ENCODE results near the gene ECM2. TPM values are rescaled to one million over a fixed set of nuclear protein-coding genes. Genes with fewer than 3 reads are reported as not detected.

Gene ECM2
- total RNA-seq, 2 experiments from 2014 or later, result not detected

GRCh38 chr9:92506184-92506857 is 29.5 kb downstream of the ECM2 start:
- no peak overlapping the region for H3K4me3 Mint-ChIP-seq
- no peak overlapping the region for H3K4me3 ChIP-seq (ENCODE audit: low read length)
- H3K27ac Mint-ChIP-seq, result no peak overlapping the region
- TF ChIP-seq CTCF (IDR thresholded peaks at IDR 0.05), result no peak
- ATAC-seq (ENCODE audit: poor library complexity) (no peak), DNase-seq (no peak)
- POLR2A ChIA-PET, result no interaction called here
- H3K36me3 ChIP-seq (ENCODE audit: insufficient read depth, low read length), result no peaks in the 10 kb centered on the region
- no peaks in the 10 kb centered on the region for H3K36me3 Mint-ChIP-seq (ENCODE audit: low read depth)
- no peaks in the 10 kb centered on the region for H3K4me1 Mint-ChIP-seq (ENCODE audit: low read depth)
- intact Hi-C loops (cut with DNase I, micrococcal nuclease), result no loop called here
- no peaks in the 10 kb centered on the region for H3K27me3 Mint-ChIP-seq
- H3K27me3 ChIP-seq (ENCODE audit: control insufficient read depth in 1 of 2, insufficient read depth in 2 of 2, low read length in 2 of 2), result no peaks in the 10 kb centered on the region
- H3K4me1 ChIP-seq (ENCODE audit: insufficient read depth, low read length), result no peaks in the 10 kb centered on the region
- no peaks in the 10 kb centered on the region for H3K9me3 ChIP-seq (ENCODE audit: control insufficient read depth in 1 of 2, insufficient read depth in 1 of 2, low read length in 2 of 2)
- CTCF ChIA-PET, result no interaction called here
- H3K27ac ChIP-seq (ENCODE audit: low read depth in 1 of 2, low read length in 2 of 2), result no peak overlapping the region
- no peaks in the 10 kb centered on the region for H3K9me3 Mint-ChIP-seq

- no peaks in the 10 kb centered on the region for H3K9me3 Mint-ChIP-seq
- Histone ChIP-seq H3K9me3 (ENCODE audit: control insufficient read depth in 1 of 2, insufficient read depth in 1 of 2, low read length in 2 of 2) (no peaks in the 10 kb centered on the region), H3K27me3 (ENCODE audit: control insufficient read depth in 1 of 2, insufficient read depth in 2 of 2, low read length in 2 of 2) (no peaks in the 10 kb centered on the region), H3K36me3 (ENCODE audit: insufficient read depth, low read length) (no peaks in the 10 kb centered on the region), H3K4me1 (ENCODE audit: insufficient read depth, low read length) (no peaks in the 10 kb centered on the region), H3K4me3 (ENCODE audit: low read length) (no peak overlapping the region), H3K27ac (ENCODE audit: low read depth in 1 of 2, low read length in 2 of 2) (no peak overlapping the region)
- H3K27me3 Mint-ChIP-seq, result no peaks in the 10 kb centered on the region
- no peak for TF ChIP-seq CTCF (IDR thresholded peaks at IDR 0.05)
- no peaks in the 10 kb centered on the region for H3K36me3 Mint-ChIP-seq (ENCODE audit: low read depth)
- H3K4me1 Mint-ChIP-seq (ENCODE audit: low read depth), result no peaks in the 10 kb centered on the region
- intact Hi-C loops (cut with DNase I, micrococcal nuclease), result no loop called here
- H3K4me3 Mint-ChIP-seq, result no peak overlapping the region
- no peak for DNase-seq
- H3K27ac Mint-ChIP-seq, result no peak overlapping the region
- no peak for ATAC-seq (ENCODE audit: poor library complexity)
- POLR2A ChIA-PET, result no interaction called here
- CTCF ChIA-PET, result no interaction called here
These were observed 30.9 kb downstream of the ECM2 start for GRCh38 chr9:92504881-92505280.

- TF ChIP-seq CTCF (IDR thresholded peaks at IDR 0.05), result no peak
- ATAC-seq (ENCODE audit: poor library complexity), result no peak
- no peaks in the 10 kb centered on the region for H3K36me3 Mint-ChIP-seq (ENCODE audit: low read depth)
- no peak for DNase-seq
- H3K9me3 Mint-ChIP-seq, result no peaks in the 10 kb centered on the region
- no peak overlapping the region for H3K27ac Mint-ChIP-seq
- no peak overlapping the region for H3K4me3 Mint-ChIP-seq
- no peak overlapping the region for H3K4me3 ChIP-seq (ENCODE audit: low read length)
- no peaks in the 10 kb centered on the region for H3K36me3 ChIP-seq (ENCODE audit: insufficient read depth, low read length)
- H3K27ac ChIP-seq (ENCODE audit: low read depth in 1 of 2, low read length in 2 of 2), result no peak overlapping the region
- no peaks in the 10 kb centered on the region for H3K4me1 Mint-ChIP-seq (ENCODE audit: low read depth)
- no peaks in the 10 kb centered on the region for H3K27me3 ChIP-seq (ENCODE audit: control insufficient read depth in 1 of 2, insufficient read depth in 2 of 2, low read length in 2 of 2)
- no peaks in the 10 kb centered on the region for H3K27me3 Mint-ChIP-seq
- CTCF ChIA-PET, result no interaction called here
- intact Hi-C loops (cut with DNase I, micrococcal nuclease), result no loop called here
- POLR2A ChIA-PET, result no interaction called here
- H3K9me3 ChIP-seq (ENCODE audit: control insufficient read depth in 1 of 2, insufficient read depth in 1 of 2, low read length in 2 of 2), result no peaks in the 10 kb centered on the region
- H3K4me1 ChIP-seq (ENCODE audit: insufficient read depth, low read length), result no peaks in the 10 kb centered on the region
These were observed 32.6 kb downstream of the ECM2 start for GRCh38 chr9:92503156-92503555.
